ENCODE data around the gene CETP.

- no peak for TF ChIP-seq YY1 (IDR thresholded peaks at IDR 0.05; ENCODE audit: borderline replicate concordance in 1 of 3, control insufficient read depth in 1 of 3, extremely low read depth in 1 of 3, insufficient read depth in 3 of 3, insufficient read length in 1 of 3, insufficient replicate concordance in 2 of 3, low read depth in 1 of 3, low read length in 2 of 3)
- TF ChIP-seq SRSF9 (IDR thresholded peaks at IDR 0.05; ENCODE audit: borderline replicate concordance, low read depth, low read length), result no peak
- TF ChIP-seq ATF2 (CRISPR knock-in tag; IDR thresholded peaks at IDR 0.05), result no peak
- no peak for TF ChIP-seq THRA (IDR thresholded peaks at IDR 0.05)
- no peak for TF ChIP-seq MEF2A (IDR thresholded peaks at IDR 0.05; ENCODE audit: control insufficient read depth, low read depth, low read length)
- TF ChIP-seq NFXL1 (CRISPR knock-in tag; IDR thresholded peaks at IDR 0.05), result no peak
- TF ChIP-seq TAF15 (IDR thresholded peaks at IDR 0.05; ENCODE audit: low read depth, low read length), result no peak
- TF ChIP-seq ZFP30 (CRISPR knock-in tag; IDR thresholded peaks at IDR 0.05; ENCODE audit: borderline replicate concordance), result no peak
- no peak for TF ChIP-seq LEF1 (IDR thresholded peaks at IDR 0.05)
- TF ChIP-seq SMAD1 (IDR thresholded peaks at IDR 0.05; ENCODE audit: low read depth, low read length, partially characterized antibody), result no peak
- no peak for TF ChIP-seq CHD4 (IDR thresholded peaks at IDR 0.05; ENCODE audit: insufficient read depth, insufficient replicate concordance, low read depth, low read length, poor library complexity, severe bottlenecking)
- no peak for TF ChIP-seq TCF3 (CRISPR knock-in tag; IDR thresholded peaks at IDR 0.05)
These were observed 25.3 kb upstream of the CETP start for GRCh38 chr16:56936491-56936890.

Measured in K562 (cell line).